ENCODE measurements around the gene FPGS. TPM values are rescaled to one million over a fixed set of nuclear protein-coding genes. Genes with fewer than 3 reads are reported as not detected.

The FPGS gene
- total RNA-seq, 3 donors from 2014 or later (not counting 1 experiment from before 2014, with no cell fraction given): 99.1 to 108 (median 107) TPM

GRCh38 chr9:127810378-127811187 lies 7.9 kb downstream of the FPGS start:
- no peaks in the 10 kb centered on the region for H3K9me3 Mint-ChIP-seq
- Histone ChIP-seq H3K4me1 (ENCODE audit: control insufficient read depth, insufficient read depth, low read length) (peaks cover 4% of the 10 kb centered on the region), H3K27me3 (ENCODE audit: control insufficient read depth, insufficient read depth, low read length) (no peaks in the 10 kb centered on the region), H3K36me3 (ENCODE audit: control insufficient read depth, insufficient read depth, low read length) (peaks cover 60% of the 10 kb centered on the region), H3K27ac (ENCODE audit: low read length) (no peak overlapping the region), H3K9me3 (ENCODE audit: control insufficient read depth, insufficient read depth, low read length) (no peaks in the 10 kb centered on the region), H3K4me3 (ENCODE audit: low read length) (no peak overlapping the region)
- H3K27ac Mint-ChIP-seq: no peak overlapping the region
- no peaks in the 10 kb centered on the region for H3K27me3 Mint-ChIP-seq (ENCODE audit: low read depth in 2 of 2)
- no peaks in the 10 kb centered on the region for H3K36me3 Mint-ChIP-seq
- ATAC-seq (no peak), DNase-seq (no peak)
- H3K4me3 Mint-ChIP-seq: no peak overlapping the region
- WGBS (ENCODE audit: insufficient coverage): 98% methylated on average over 10 of the region's 10 CpGs
- no peak for TF ChIP-seq CTCF (IDR thresholded peaks at IDR 0.05)
- H3K4me1 Mint-ChIP-seq: peaks cover 0 to 5% of the 10 kb centered on the region in 2 donors
- intact Hi-C loops (cut with micrococcal nuclease): no loop called here

DNA sequence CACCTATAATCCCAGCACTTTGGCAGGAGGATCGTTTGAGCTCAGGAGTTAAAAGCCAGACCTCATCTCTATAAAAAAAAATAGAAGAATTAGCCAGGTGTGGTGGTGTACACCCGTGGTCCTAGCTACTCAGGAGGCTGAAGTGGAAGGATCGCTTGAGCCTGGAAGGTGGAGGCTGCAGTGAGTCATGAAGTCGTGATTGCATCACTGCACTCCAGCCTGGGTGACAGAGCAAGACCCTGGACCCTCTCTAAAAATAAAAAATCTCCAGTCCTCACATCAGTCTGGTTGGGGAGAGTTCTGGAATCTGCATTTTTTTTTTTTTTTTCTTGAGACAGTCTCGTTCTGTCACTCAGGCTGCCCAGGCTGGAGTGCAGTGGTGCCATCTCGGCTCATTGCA lies 9.3 kb downstream of the FPGS start:
- intact Hi-C loops (cut with micrococcal nuclease): no loop called here
- WGBS (ENCODE audit: insufficient coverage): 97% methylated on average over 5 of the region's 6 CpGs

GRCh38 chr9:127812936-127813675 lies 10.4 kb downstream of the FPGS start:
- H3K9me3 ChIP-seq (ENCODE audit: control insufficient read depth, insufficient read depth, low read length): no peaks in the 10 kb centered on the region
- Mint-ChIP-seq H3K4me1 (no peaks in the 10 kb centered on the region), H3K27me3 (ENCODE audit: low read depth in 2 of 2) (no peaks in the 10 kb centered on the region), H3K36me3 (no peaks in the 10 kb centered on the region), H3K9me3 (no peaks in the 10 kb centered on the region), H3K4me3 (no peak overlapping the region), H3K27ac (no peak overlapping the region)
- peaks cover 4% of the 10 kb centered on the region for H3K4me1 ChIP-seq (ENCODE audit: control insufficient read depth, insufficient read depth, low read length)
- DNase-seq (no peak), ATAC-seq (no peak)
- intact Hi-C loops (cut with micrococcal nuclease): no loop called here
- H3K27me3 ChIP-seq (ENCODE audit: control insufficient read depth, insufficient read depth, low read length): no peaks in the 10 kb centered on the region
- H3K4me3 ChIP-seq (ENCODE audit: low read length): no peak overlapping the region
- WGBS (ENCODE audit: insufficient coverage): 97% methylated on average over 19 of the region's 19 CpGs
- H3K27ac ChIP-seq (ENCODE audit: low read length): no peak overlapping the region
- H3K36me3 ChIP-seq (ENCODE audit: control insufficient read depth, insufficient read depth, low read length): peaks cover 58% of the 10 kb centered on the region
- TF ChIP-seq CTCF (IDR thresholded peaks at IDR 0.05): no peak

More for the DNA sequence above, 9.3 kb downstream of the FPGS start:
- Histone ChIP-seq H3K36me3 (ENCODE audit: control insufficient read depth, insufficient read depth, low read length) (peaks cover 59% of the 10 kb centered on the region), H3K4me1 (ENCODE audit: control insufficient read depth, insufficient read depth, low read length) (peaks cover 4% of the 10 kb centered on the region), H3K4me3 (ENCODE audit: low read length) (no peak overlapping the region), H3K9me3 (ENCODE audit: control insufficient read depth, insufficient read depth, low read length) (no peaks in the 10 kb centered on the region), H3K27me3 (ENCODE audit: control insufficient read depth, insufficient read depth, low read length) (no peaks in the 10 kb centered on the region), H3K27ac (ENCODE audit: low read length) (no peak overlapping the region)
- Mint-ChIP-seq H3K27me3 (ENCODE audit: low read depth in 2 of 2) (no peaks in the 10 kb centered on the region), H3K36me3 (no peaks in the 10 kb centered on the region), H3K4me1 (no peaks in the 10 kb centered on the region), H3K9me3 (no peaks in the 10 kb centered on the region), H3K4me3 (no peak overlapping the region), H3K27ac (no peak overlapping the region)
- ATAC-seq (no peak), DNase-seq (no peak)
- no peak for TF ChIP-seq CTCF (IDR thresholded peaks at IDR 0.05)
